GM12872 (cell line): Measurements from ENCODE around the gene CD247.

Experiments used
- TF ChIP-seq, protein P1 (sequence below): IDR thresholded peaks from 3 replicates; pipeline ENCODE4 v1.5.1; 2011; ENCODE audit warnings: low read depth, mild to moderate bottlenecking, low read length, moderate library complexity; ENCODE audit not compliant: insufficient read depth

The CD247 gene

DNA sequence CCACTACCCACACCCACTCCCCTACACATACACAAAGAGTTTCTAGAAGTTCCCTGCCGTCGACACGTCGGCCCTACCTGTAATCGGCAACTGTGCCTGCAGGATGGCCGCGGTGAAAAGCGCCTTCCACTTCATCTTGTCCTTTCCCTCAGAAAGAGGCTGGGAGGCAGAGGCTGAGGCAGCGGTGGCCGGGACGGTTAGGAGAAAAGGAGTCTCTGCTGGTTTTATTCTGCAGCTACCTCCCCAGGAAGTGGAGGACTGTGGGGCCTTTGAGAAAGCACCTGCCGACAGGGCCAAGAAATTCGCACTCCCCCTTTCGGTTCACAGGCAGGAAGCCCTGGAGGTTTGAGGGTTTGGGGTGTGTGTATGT, at the start of gene CD247:
TSS of gene CD247 (minus strand) at position 199 of the 370 bp plus-strand sequence. CDS start at position 135, 64 bp downstream.
- TF ChIP-seq, protein P1, sequence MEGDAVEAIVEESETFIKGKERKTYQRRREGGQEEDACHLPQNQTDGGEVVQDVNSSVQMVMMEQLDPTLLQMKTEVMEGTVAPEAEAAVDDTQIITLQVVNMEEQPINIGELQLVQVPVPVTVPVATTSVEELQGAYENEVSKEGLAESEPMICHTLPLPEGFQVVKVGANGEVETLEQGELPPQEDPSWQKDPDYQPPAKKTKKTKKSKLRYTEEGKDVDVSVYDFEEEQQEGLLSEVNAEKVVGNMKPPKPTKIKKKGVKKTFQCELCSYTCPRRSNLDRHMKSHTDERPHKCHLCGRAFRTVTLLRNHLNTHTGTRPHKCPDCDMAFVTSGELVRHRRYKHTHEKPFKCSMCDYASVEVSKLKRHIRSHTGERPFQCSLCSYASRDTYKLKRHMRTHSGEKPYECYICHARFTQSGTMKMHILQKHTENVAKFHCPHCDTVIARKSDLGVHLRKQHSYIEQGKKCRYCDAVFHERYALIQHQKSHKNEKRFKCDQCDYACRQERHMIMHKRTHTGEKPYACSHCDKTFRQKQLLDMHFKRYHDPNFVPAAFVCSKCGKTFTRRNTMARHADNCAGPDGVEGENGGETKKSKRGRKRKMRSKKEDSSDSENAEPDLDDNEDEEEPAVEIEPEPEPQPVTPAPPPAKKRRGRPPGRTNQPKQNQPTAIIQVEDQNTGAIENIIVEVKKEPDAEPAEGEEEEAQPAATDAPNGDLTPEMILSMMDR = no peak

DNA sequence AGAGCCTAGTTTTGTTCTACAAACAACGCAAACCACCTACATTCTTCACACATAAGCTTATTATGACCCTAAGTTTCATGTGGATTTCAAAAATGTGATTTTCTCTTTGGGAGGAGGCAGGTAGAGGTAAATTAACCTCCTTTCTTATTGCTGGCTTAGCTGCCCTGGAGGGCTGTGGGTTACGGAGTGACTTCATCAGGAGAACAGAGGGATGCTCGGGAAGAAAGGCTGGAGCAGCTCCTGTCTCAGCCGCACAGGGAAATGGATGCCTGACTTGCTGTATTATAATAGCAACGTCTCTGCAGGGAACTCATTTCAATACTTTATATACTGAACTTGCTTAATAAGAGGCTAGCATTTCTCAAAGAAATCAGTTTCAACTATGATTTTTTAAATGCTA, 49.3 kb upstream of the CD247 start:
- TF ChIP-seq, protein P1 = no peak

DNA sequence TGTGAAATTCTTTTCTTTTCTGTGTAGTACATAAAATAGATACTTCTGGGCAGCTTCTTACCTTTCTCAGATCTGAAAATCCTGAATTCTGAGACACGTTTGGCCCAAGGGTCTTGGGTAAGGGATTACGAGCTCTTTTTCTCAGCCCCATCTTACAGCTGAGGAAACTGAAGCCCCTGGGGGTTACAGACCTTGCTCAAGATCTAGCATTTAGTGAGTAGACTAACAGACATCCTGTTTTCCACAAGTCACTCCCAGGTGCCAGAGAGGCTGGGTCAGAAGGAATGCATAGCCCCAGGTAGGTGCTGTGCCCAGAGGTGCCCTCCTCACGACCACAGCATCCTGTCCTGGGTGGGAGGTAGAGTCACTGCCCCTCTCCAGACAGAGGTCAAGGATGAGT, 48.4 kb upstream of the CD247 start:
- TF ChIP-seq, protein P1 = no peak

DNA sequence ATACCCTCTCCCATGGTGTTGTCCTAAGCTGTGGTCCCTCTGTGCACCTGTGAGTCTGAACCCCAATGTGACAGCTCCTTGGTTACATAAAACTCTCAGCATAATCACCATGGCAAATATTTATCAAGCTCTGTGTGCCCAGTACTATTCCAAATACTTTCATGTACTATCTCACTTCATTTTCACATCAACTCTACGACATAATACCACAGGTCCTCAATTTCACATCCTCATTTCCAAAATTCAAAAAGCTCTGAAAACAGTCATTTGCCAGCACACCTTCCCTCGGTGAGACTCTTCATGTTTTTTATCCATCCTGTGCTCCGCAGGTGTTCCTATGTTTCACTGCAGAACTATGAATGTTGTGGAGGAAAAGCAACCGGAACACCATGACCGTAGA, 47.6 kb upstream of the CD247 start:
- TF ChIP-seq, protein P1 = no peak

DNA sequence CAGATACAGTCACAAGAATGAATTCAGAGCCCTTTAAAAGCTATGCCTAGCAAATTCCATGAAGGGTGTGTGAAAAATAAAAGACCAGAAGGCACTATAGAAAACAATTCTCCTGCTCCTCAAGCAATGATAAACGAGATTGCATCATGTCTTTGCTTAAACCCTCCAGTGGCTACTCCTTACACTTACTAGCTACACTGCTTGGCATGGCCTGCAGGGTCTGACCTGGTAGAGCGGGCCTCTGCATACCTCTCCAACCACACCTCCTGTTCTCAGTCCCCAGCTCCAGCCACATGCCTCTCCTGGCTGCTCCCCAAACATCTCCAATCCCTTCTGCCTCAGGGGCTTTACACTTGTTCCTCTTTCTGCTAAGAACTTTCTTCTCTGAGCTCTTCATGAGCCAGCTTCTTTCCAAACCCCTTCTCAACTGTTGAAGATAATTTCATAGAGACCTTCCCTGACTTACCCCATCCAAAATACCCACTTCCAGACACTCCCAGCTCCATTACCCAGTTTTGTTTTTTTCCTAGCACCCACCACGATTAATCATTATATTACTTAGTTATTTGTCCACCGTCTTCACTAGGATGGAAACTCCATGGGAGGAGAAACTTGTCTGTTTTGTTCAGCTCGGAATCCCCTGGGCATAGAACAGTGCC, 46.4 kb upstream of the CD247 start:
- TF ChIP-seq, protein P1 = no peak

DNA sequence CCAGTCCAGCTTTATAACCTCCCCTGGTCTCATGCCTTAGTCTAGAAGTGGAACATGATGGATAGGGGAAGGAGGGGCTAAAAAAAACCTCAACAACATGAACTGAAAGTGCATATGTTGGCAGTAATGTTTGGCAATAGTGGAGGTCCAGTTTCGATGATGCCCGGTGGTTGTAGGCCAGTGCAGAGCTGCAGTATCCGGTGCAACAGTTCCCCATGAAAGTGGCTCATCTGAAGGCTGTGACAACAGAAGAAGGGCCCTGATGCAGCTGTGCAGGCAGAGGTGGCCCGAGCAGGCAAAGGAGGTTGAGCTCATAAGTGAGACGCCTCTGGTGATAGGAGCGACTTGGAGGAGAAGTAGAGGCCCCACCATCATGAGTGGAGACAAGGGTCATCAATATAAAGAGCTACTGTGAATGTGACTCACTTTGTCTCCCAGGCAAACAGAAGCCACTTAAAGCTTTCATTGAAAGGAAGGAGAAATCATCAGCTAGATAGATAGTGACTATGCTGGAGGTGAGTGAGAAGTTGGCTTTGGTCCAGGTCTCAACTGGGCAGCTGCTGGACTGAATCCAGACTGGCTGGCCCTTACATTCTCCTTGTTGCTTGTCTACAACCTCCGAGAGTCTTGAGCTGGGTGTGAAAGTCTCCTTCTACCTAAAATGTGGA, 45.4 kb upstream of the CD247 start:
- TF ChIP-seq, protein P1 = no peak

DNA sequence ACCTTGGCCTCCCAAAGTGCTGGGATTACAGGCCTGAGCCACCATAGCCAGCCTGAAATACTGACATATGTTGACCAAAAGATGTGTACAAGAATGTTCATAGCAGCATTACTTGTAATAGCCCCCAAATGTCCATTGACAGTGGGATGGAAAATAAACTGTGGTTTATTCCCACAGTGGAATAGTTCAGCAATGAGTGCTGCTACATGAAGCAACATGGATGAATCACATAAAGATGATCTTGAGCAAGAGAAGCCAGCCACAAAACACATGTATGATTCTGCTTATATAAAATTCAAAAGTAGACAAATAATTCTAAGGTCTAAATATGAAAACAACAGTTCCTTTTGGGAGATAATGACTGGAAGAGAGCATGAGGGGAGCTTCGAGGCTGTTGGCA, 44.4 kb upstream of the CD247 start:
- TF ChIP-seq, protein P1 = no peak
